AG04450 (cell line): ENCODE results near the gene NCAM1. TPM values are rescaled to one million over a fixed set of nuclear protein-coding genes. Genes with fewer than 3 reads are reported as not detected.

Source experiments
- CTCF ChIA-PET: fragments of 300-600, 350-600 bp; formaldehyde crosslinking; extraction: SDS; loops from one replicate; lab custom pipeline; 2022; ENCODE audit warnings: antibody characterized with exemption, inconsistent platforms; lab: Charles Lee
- POLR2A ChIA-PET: fragments of 350-600 bp; formaldehyde crosslinking; extraction: SDS; loops from one replicate; lab custom pipeline; 2021; ENCODE audit warnings: antibody characterized with exemption, inconsistent platforms; lab: Yijun Ruan, JAX
- DNase-seq: peaks from one replicate; pipeline ENCODE4 v3.0.0-alpha.2; 2011; ENCODE audit warnings: low read depth, low spot score
- H3K27ac ChIP-seq: one replicate; pipeline ENCODE4 v1.5.1; 2012; ENCODE audit warnings: low read depth, low read length, control low read depth
- H3K27me3 ChIP-seq: one replicate; pipeline ENCODE4 v1.6.0; 2012; ENCODE audit warnings: low read length; ENCODE audit not compliant: control insufficient read depth, insufficient read depth
- H3K4me3 ChIP-seq: 2 replicates; pipeline ENCODE4 v1.5.1; 2011; ENCODE audit warnings: mild to moderate bottlenecking, low read depth, low read length, control low read depth
- H3K9me3 ChIP-seq: 2 replicates; pipeline ENCODE4 v1.5.1; 2012; ENCODE audit warnings: low read length; ENCODE audit not compliant: control insufficient read depth, insufficient read depth
- polyA plus RNA-seq: library from polyadenylated mRNA; depleted of rRNA; stranded (reverse); fragments of >200 nt; gene quantifications from 2 replicates; pipeline ENCODE4 v1.2.3, GENCODE V29; 2011
- TF ChIP-seq, protein P1 (sequence below): IDR thresholded peaks from 2 replicates; pipeline ENCODE4 v1.5.1; 2011; ENCODE audit warnings: low read depth, low read length, control low read depth, inconsistent platforms

NCAM1 gene
- polyA plus RNA-seq, 1 experiment, result not detected

DNA sequence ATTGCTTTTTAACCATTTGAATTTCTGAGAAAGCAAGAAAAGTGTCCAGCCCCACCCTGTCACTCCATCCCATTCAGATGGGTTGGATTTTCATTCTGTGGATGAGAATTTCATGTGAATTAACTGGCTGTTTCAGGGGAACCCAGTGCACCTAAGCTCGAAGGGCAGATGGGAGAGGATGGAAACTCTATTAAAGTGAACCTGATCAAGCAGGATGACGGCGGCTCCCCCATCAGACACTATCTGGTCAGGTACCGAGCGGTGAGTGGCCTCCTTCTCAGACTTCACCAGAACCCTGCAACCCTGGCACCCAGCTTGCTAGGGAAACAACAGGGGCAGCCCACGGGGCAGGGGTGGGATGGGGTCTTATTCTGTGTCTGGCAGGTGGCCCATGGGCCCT, 294.5 kb downstream of the NCAM1 start:
- Histone ChIP-seq H3K9me3 (no peaks in the 10 kb centered on the region), H3K27ac (no peak overlapping the region), H3K4me3 (no peak overlapping the region), H3K27me3 (peaks cover 2% of the 10 kb centered on the region)
- DNase-seq, result no peak
- CTCF ChIA-PET, result no interaction called here
- POLR2A ChIA-PET, result no interaction called here
- TF ChIP-seq, protein P1, sequence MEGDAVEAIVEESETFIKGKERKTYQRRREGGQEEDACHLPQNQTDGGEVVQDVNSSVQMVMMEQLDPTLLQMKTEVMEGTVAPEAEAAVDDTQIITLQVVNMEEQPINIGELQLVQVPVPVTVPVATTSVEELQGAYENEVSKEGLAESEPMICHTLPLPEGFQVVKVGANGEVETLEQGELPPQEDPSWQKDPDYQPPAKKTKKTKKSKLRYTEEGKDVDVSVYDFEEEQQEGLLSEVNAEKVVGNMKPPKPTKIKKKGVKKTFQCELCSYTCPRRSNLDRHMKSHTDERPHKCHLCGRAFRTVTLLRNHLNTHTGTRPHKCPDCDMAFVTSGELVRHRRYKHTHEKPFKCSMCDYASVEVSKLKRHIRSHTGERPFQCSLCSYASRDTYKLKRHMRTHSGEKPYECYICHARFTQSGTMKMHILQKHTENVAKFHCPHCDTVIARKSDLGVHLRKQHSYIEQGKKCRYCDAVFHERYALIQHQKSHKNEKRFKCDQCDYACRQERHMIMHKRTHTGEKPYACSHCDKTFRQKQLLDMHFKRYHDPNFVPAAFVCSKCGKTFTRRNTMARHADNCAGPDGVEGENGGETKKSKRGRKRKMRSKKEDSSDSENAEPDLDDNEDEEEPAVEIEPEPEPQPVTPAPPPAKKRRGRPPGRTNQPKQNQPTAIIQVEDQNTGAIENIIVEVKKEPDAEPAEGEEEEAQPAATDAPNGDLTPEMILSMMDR, result no peak

DNA sequence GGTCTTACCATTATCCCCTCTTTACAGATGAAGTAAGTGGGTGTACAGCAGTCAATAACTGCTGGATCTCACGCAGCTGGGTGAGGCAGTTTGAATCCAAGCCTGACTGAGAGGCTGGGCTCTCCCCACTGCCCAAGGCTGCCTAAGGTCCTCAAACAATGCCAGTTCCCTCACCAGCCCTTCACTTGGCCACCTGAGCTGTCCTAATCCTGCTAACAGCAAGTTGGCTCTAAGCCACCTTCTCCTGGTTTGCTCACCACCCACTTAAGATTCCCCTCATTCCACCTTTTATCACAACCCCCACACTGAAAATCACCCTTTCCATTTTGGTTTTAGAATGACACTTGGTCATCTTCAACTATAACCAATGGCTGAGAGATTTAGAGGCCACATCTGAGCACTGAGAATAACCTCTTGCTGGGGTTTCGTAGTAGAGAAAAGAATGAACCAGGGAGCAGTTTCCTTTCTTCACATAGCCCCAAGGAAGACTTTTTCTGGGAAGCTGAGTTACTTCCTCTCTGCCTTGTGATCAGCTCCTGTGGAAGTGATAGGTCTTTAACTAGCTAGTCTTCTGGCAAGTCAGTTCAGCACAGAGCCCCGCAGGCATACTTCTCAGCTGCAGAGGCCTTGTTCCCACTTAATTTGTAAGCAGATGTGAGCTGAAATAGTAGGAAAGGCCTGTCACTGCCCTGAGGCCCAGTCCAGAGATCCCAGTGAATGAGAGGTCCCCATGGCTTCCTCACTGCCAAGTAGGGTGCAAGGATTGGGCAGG, 295.4 kb downstream of the NCAM1 start:
- DNase-seq, result no peak
- H3K9me3 ChIP-seq, result no peaks in the 10 kb centered on the region
- TF ChIP-seq, protein P1, result no peak
- no peak overlapping the region for H3K4me3 ChIP-seq
- CTCF ChIA-PET, result no interaction called here
- H3K27ac ChIP-seq, result no peak overlapping the region
- POLR2A ChIA-PET, result no interaction called here
- H3K27me3 ChIP-seq, result peaks cover 2% of the 10 kb centered on the region

DNA sequence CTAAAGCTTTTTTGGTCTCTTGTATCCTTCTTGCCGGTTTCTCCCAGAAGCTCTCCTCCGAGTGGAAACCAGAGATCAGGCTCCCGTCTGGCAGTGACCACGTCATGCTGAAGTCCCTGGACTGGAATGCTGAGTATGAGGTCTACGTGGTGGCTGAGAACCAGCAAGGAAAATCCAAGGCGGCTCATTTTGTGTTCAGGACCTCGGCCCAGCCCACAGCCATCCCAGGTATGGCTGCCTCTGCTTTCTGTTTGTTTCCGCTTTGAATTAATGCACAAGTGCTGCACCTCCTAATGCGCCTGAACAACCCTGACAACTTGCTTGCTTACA, 298.8 kb downstream of the NCAM1 start:
- H3K4me3 ChIP-seq, result no peak overlapping the region
- DNase-seq, result no peak
- no peak overlapping the region for H3K27ac ChIP-seq
- no peaks in the 10 kb centered on the region for H3K9me3 ChIP-seq
- ChIA-PET POLR2A (no interaction called here), CTCF (no interaction called here)
- TF ChIP-seq, protein P1, result no peak
- H3K27me3 ChIP-seq, result no peaks in the 10 kb centered on the region

DNA sequence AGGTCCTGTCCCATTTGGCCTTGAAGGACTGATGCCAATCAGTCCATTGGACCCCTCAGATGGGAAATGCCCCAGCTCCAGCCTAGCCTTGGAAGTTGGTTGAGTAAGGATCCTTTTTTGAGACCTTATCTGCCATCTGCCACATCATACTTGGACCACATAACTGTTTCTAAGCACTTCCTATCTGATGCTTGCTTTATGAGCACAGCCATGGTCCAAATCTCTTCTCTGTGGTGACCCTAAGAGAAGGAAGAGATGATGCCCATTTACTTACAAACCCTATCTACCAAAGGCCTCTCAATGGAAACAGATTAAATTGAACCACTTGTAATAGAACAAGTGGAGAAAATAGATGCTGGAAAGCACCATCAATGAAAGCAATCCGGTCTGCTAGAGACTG, 299.3 kb downstream of the NCAM1 start:
- H3K27me3 ChIP-seq, result no peaks in the 10 kb centered on the region
- no peak overlapping the region for H3K27ac ChIP-seq
- no peak overlapping the region for H3K4me3 ChIP-seq
- ChIA-PET CTCF (no interaction called here), POLR2A (no interaction called here)
- H3K9me3 ChIP-seq, result no peaks in the 10 kb centered on the region
- TF ChIP-seq, protein P1, result no peak
- no peak for DNase-seq

DNA sequence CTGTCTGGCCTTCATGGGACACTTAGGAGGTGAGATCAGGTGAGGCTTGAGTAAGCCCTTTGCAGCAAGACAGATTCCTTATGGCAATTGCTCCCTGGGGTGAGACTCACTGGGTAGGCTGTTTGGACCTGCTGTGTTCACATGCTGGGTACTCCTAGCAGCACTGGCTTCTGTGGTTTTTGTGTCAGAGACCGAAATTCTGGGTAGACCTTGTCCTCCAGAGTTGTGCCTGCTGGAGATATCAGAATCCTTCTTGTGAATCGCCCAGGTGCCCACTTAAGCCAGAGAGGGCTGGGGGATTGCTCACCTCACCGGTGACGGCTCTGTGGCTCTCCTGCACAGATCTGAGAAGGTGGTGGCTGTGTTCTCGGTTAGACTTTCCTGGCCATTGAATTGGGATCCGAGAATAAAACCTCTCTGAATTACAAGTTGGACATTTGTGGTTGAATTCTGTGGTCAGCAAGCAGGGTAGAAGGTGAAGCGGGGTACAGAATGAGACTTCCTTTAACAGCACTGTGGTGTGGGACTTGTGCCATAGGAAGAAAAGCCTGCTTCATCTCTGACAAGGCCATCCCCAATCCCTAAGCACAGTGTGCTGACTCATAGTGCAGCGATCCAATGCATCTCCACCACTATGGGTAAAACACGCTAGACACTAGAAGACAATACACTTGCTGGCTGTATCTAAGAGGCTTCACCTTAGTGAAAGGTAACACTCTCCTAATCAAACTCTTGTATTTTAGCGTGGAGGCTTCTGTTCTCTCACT, 300.7 kb downstream of the NCAM1 start:
- ChIA-PET CTCF (no interaction called here), POLR2A (no interaction called here)
- TF ChIP-seq, protein P1, result no peak
- Histone ChIP-seq H3K4me3 (no peak overlapping the region), H3K27me3 (no peaks in the 10 kb centered on the region), H3K27ac (no peak overlapping the region), H3K9me3 (no peaks in the 10 kb centered on the region)
- DNase-seq, result no peak
